Measurements from ENCODE around the gene RHBDF2.
A peak's percentile ranks its signal among the peaks of the same experiment; 100 is the strongest.
"Not testable (repeated sequence)": the region's sequence is repeated elsewhere in the genome, so short reads cannot be mapped to it uniquely, and the experiment has no call there.

The RHBDF2 gene

DNA sequence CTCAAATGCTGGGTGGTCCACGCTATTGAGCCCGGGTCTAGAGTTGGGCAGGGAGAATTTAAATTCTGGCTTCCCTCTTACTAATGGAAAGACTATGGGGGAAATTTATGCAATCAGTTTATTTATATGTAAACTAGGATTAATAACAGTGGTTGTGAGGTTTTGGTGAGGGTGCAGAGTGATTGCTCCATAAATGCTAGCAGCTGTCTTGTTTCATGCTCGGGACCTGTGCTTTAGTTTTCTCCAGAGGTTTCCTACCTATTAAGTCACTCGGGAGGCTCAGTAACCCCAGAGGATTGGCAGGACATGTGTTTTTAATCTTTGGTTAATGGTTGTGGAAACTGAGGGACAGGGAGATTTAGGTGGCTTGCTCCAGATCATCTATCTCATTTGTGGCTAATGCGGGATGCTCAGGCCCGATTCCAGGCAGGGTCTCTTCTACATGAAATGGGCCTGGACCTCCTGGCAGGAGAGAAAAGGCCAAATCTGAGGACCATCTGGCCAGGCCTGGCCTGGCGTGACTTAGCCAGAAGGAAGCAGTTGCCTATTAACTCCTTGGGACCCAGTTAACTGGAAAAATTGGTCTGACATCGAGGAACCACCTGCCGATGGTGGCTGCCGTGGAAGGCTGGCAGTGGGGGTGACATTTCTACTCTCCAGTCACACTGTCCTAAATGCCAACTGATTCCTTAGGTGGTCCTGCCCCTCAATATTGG is 40.7 kb upstream of the RHBDF2 start:
- Mint-ChIP-seq H3K9me3 (no peaks in the 10 kb centered on the region), H3K27ac (no peak overlapping the region), H3K4me3 (no peak overlapping the region), H3K4me1 (peaks cover 4% of the 10 kb centered on the region), H3K27me3 (peaks cover 26% of the 10 kb centered on the region), H3K36me3 (ENCODE audit: low read depth) (no peaks in the 10 kb centered on the region)
- DNase-seq (no peak), ATAC-seq (no peak)

DNA sequence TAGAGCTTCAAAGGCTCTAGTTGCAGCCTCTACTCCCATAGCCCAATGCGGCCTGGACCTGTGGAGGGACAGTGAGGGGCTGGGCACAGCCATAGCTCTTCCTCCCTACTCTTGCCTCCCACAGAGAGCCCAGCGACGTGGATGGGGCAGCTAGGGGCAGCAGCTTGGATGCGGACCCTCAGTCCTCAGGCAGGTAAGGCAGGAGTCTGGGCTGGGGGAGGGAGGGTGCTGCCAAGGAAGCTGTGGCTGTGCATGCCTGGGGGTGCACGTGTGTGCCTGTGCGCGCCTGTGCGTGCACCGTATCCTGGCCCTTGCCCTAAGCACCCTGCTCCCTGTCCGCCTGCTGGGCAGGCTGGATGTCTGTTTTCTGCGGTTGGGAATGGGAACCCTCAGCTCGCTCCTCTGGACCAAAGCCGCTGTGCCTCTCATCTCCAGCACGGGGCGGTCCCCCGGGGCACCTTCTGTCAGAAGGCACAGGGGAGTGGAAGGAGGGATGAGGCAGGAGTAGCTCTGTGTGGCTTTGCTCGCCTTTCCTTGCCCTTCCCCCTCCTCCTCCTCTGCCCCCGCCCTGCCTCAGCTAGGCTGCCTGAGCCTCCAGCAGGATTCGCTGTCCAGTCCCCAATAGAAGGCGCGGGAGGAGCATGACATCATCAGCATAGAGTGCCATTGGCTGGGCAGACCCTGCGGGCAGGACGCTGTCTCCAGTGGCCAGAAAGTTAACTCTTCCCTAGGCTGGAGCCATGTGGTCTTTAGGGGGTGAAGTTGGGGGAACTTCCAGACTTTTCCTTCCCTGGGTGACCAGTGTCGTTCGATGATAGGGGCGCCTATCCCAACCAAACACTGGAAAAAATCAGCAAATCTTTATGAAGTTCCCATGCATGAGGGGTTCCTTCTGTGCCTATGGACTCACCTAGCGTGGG is 39.4 kb upstream of the RHBDF2 start:
- H3K4me3 Mint-ChIP-seq, result no peak overlapping the region
- H3K4me1 Mint-ChIP-seq, result no peaks in the 10 kb centered on the region
- peaks cover 30% of the 10 kb centered on the region for H3K27me3 Mint-ChIP-seq
- H3K9me3 Mint-ChIP-seq, result no peaks in the 10 kb centered on the region
- no peak overlapping the region for H3K27ac Mint-ChIP-seq
- peak; percentile 53 for ATAC-seq
- no peaks in the 10 kb centered on the region for H3K36me3 Mint-ChIP-seq (ENCODE audit: low read depth)
- no peak for DNase-seq

DNA sequence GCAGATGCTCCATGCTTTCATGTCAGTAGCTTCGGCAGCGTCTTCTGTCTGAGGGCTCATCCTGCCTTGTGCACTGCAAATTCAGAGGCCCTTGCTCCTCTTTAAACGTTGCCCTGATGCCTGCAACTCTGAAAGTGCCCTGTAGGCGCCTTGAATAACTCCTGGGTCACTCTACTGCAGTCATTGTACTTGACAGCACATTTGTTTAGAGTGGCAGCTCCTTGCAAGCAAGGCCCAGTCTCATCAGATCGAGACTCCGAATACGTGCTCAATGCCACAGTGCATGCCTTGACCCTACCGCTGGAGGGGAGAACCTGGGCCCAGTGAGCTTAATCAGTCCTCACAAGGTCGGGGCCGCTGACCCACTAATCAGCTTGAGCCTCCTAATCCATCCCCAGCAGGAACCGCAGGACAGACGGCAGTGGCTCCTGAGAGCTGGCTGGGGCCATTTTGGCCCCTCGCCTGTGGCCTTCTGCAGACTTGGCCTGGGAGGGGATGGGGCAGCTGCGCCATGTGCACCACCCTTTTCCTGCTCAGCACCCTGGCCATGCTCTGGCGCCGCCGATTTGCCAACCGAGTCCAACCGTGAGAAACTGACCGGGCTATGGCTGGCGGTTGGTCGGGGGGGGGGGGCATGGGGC is 38.5 kb upstream of the RHBDF2 start, which contains the start of gene PRCD:
Gene PRCD, plus strand, starts transcription at position 414 of the 641 bp plus-strand sequence. Its CDS starts 98 bp downstream, at position 512.
- no peaks in the 10 kb centered on the region for H3K36me3 Mint-ChIP-seq (ENCODE audit: low read depth)
- H3K9me3 Mint-ChIP-seq, result no peaks in the 10 kb centered on the region
- peaks cover 30% of the 10 kb centered on the region for H3K27me3 Mint-ChIP-seq
- H3K4me1 Mint-ChIP-seq, result no peaks in the 10 kb centered on the region
- peak within 1 kb of the TSS; percentile 30 for H3K4me3 Mint-ChIP-seq
- ATAC-seq (no peak), DNase-seq (no peak)
- H3K27ac Mint-ChIP-seq, result no peak within 1 kb of the TSS

DNA sequence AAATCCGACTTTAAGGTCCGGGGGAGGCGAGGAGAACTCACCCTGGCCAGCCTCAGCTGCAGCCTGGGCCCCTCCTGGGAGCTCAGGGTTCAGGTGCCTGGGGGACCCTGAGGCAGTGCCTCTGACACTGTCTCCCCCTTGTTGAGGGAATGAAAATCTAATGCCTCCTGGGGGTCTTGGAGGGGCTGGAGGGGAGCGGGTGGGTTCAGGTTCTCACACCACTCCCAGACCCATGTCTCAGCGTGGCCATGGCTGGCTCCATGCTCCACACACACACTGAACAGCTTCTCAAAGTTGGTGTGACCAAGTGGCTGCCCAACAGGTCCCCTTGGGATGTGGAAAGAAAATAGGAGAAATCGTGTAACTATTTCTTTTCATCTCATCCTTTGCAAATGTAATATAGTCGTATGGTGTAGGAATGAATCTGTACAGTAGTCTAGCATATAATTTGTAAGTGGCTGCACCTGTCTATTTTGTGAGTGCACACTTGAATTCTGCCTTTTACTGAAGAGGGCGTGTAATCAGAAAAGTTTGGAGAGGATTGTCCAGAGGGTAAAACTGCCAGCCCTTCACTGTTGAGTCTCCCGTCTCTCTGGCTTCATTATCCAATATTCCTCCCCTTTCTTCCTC is 37.8 kb upstream of the RHBDF2 start:
- peaks cover 28% of the 10 kb centered on the region for H3K27me3 Mint-ChIP-seq
- ATAC-seq, result no peak
- DNase-seq, result no peak
- H3K4me1 Mint-ChIP-seq, result no peaks in the 10 kb centered on the region
- no peak overlapping the region for H3K27ac Mint-ChIP-seq
- H3K9me3 Mint-ChIP-seq, result no peaks in the 10 kb centered on the region
- H3K4me3 Mint-ChIP-seq, result peak overlapping the region; percentile 30
- H3K36me3 Mint-ChIP-seq (ENCODE audit: low read depth), result no peaks in the 10 kb centered on the region

DNA sequence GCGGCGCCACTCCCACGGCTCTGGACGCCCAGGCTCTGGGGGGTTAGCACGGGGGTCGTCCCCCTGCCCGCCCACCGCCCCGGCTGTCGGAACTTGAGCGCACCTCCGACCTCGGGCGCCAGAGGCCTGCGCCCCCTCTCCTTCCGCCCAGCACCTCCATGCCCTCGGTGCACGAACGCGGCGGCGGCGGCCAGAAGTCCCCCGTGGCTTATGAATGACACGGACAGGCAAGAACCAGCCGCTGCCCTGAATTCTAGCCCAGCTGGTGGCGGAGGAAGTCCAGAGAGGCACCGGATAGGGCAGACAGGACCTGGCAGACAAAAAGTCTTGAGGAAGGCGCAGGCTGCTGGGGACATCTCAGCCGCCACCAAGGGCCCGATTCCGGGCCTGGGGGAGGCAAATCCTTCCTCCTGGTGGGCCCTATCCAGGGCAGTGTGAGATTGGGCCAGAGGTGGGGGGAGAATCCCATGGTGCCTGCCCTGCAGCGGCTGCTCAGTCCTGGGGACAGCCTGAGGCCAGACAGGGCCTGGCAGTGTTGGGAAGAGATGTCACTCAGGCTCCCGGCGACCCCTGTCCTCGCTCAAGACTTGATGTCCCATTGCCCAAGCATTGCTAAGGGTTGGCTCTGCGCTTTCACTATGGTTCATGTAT is 37.2 kb upstream of the RHBDF2 start:
- Mint-ChIP-seq H3K36me3 (ENCODE audit: low read depth) (no peaks in the 10 kb centered on the region), H3K4me1 (no peaks in the 10 kb centered on the region), H3K4me3 (peak overlapping the region; percentile 30), H3K27ac (no peak overlapping the region), H3K9me3 (no peaks in the 10 kb centered on the region), H3K27me3 (peaks cover 25% of the 10 kb centered on the region)
- DNase-seq (no peak), ATAC-seq (no peak)

DNA sequence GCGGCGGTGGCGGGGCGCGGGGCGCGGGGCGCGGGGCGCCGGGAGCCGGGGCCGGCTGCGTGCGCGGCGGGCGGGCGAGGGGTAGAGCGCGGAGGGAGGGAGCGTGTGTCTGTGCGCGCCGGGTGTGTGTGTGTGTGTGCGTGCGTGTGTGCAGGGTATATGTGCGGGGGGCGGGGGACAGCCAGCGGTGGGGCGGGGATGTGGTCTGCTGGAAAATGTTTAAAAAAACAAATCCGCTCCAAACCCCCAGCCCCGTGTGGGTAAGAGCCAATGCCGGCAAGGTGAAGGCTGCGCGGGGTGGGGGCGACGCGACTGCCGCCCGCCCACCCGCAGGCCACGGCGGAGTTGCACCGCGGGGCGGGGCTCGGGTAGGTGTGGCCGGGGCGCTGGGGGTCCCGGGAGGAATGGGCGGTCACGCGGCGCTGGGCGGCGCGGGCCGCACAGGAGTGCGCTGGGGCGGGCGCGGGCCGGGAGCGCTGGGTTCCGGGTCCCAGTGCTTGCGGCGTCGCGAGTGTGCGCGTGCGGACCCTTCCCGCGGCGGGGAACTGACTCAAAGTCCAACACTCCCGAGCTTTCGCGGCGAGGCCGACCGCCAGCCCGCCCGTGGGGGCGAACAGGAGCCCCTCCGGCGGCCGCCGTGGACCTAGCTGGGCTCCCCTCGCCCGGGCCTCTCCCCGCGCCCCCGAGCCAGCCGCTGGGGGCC is 36.5 kb upstream of the RHBDF2 start, which contains the start of gene CYGB:
Gene CYGB, minus strand, starts transcription at position 132 of the 703 bp plus-strand sequence. CDS start 167 bp downstream, outside the sequence.
- Mint-ChIP-seq H3K36me3 (ENCODE audit: low read depth) (no peaks in the 10 kb centered on the region), H3K9me3 (no peaks in the 10 kb centered on the region), H3K27ac (no peak within 1 kb of the TSS), H3K4me1 (no peaks in the 10 kb centered on the region), H3K27me3 (peaks cover 25% of the 10 kb centered on the region), H3K4me3 (peak within 1 kb of the TSS; percentile 30)
- ATAC-seq (no peak), DNase-seq (no peak)

DNA sequence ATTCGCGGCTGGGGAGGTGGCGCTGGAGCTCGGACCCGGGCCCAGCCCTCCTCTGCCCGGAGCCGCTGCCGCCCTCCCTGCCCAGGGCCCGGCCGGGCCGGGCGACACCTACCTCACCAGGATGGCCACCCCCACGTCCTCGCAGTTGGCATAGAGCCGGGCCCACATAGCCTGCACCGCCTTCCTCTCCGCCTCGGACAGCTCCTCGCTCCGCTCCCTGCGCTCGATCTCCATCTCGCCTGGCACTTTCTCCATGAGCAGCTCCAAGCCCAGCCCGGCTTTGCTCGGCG is 36.0 kb upstream of the RHBDF2 start:
- peaks cover 21% of the 10 kb centered on the region for H3K27me3 Mint-ChIP-seq
- DNase-seq, result no peak
- H3K36me3 Mint-ChIP-seq (ENCODE audit: low read depth), result no peaks in the 10 kb centered on the region
- H3K27ac Mint-ChIP-seq, result no peak overlapping the region
- H3K4me1 Mint-ChIP-seq, result no peaks in the 10 kb centered on the region
- no peak overlapping the region for H3K4me3 Mint-ChIP-seq
- no peaks in the 10 kb centered on the region for H3K9me3 Mint-ChIP-seq
- ATAC-seq, result no peak

DNA sequence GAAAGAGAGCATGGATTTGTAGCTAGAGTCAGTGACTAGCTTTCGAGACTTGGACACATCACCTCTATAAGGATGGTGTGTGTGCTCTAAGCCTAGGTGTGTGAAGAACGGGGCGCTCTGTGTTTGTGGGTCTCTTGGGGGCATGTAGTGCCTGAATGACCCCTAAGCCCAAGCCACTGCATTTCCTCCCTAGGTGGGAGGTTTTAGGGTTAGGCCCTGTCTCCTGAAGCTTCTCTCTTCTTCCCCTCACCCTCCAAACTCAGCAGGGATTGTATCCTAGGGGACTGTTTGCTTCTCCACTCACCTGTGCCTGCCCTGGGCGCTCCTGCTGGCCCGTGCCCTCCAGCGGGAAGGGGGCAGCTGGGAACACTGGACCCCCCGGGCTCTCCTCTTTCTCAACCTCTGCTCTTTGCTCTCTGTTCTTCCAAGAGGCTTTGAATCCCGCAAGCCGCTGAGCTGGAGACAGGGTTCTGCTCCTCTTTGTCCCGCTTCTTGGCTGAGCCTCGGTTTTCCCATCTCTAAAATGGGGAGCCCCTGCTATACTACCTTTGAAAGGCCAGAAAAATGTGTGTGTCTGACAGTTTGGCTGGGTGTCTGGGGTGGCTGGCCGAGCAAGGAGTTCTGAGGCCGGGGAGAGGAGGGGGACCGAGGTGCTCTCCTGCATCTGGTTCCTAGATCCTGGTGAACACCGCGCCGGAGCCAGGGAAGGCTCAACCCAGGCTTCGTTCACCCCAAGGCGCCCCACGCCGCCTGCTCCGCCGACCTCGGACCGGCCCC is 35.5 kb upstream of the RHBDF2 start:
- H3K4me3 Mint-ChIP-seq, result no peak overlapping the region
- H3K27ac Mint-ChIP-seq, result no peak overlapping the region
- H3K4me1 Mint-ChIP-seq, result peaks cover 3% of the 10 kb centered on the region
- no peak for DNase-seq
- no peaks in the 10 kb centered on the region for H3K36me3 Mint-ChIP-seq (ENCODE audit: low read depth)
- H3K9me3 Mint-ChIP-seq, result no peaks in the 10 kb centered on the region
- peaks cover 21% of the 10 kb centered on the region for H3K27me3 Mint-ChIP-seq
- no peak for ATAC-seq

DNA sequence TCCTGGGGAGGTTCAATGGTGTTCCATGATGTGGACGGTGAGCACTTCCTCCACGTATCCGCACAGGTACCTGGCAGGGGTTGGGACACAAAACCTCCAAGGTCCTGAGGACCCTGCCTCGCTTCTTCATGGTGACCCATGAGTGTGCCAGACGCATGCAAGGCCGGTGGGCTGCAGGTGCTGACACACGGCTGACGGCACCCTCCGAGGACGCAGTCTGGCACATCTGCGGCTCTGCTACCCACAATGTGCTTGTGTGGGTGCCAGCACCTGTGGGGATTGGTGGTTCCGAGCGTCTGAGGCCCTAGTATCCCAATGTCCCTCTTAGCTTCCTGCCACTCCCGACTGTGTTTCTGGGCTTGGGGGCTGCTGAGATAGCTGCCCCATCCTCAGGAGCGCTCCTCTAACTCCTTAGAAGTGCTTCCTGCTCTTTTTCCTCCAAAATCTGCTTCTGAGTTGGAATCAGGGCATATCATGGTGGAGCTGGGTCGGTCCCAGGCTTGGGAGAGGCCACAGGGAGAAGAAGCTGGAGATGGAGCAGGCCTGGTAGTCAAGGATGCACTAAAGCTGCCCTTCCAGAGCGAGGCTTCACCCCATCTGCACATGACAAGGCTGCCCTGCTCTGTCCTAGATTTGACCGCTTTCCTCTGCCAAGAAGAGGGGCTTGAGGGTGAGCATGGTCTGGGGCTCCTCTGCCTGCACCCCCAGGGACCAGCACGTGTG is 34.7 kb upstream of the RHBDF2 start:
- no peaks in the 10 kb centered on the region for H3K36me3 Mint-ChIP-seq (ENCODE audit: low read depth)
- peaks cover 20% of the 10 kb centered on the region for H3K27me3 Mint-ChIP-seq
- no peaks in the 10 kb centered on the region for H3K9me3 Mint-ChIP-seq
- peaks cover 3% of the 10 kb centered on the region for H3K4me1 Mint-ChIP-seq
- no peak overlapping the region for H3K27ac Mint-ChIP-seq
- no peak for ATAC-seq
- DNase-seq, result no peak
- H3K4me3 Mint-ChIP-seq, result no peak overlapping the region

DNA sequence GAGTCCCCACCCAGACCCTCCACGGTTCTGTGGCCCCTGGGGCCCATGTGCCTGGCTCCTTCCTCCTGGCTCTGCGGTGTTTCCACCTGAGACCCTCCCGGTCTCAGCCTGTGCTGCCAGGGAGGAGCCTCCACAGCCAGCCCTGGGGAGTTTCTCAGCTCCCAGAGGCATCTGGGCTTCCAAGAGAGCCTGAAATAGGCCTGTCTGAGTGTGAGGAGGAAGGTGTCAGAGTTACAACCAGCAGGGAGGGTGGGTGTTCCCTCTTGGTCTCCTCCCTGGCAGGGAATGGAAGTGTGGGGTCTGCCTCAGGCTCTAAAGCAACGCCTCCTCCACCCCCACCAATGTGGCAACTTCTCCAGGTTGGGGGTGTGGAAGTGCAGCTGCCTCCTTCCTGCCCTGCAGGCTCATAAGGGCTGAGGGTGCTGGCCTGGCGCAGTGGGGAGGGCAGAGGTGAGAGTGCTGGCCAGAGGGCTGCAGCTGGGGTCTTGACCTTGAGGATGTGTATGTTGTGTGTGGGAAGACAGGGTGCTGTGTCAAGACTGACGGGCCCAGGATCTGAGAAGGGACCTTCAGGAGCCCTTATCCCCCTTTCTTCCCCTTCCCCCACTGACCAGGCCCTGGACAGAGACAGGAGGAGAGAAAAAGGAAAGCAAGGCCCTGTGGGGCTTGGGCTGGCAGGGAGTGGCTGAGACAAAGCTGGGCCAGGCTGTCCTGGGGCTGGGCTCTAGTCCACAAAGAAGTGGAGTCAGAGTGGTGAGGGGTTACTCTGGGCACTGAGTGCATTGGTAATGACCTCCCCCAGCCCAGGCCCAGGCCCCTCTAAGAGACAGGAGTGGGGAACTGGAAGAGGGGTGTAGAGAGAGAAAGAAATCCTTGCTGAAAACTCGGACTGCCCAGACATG is 33.9 kb upstream of the RHBDF2 start:
- no peak for ATAC-seq

DNA sequence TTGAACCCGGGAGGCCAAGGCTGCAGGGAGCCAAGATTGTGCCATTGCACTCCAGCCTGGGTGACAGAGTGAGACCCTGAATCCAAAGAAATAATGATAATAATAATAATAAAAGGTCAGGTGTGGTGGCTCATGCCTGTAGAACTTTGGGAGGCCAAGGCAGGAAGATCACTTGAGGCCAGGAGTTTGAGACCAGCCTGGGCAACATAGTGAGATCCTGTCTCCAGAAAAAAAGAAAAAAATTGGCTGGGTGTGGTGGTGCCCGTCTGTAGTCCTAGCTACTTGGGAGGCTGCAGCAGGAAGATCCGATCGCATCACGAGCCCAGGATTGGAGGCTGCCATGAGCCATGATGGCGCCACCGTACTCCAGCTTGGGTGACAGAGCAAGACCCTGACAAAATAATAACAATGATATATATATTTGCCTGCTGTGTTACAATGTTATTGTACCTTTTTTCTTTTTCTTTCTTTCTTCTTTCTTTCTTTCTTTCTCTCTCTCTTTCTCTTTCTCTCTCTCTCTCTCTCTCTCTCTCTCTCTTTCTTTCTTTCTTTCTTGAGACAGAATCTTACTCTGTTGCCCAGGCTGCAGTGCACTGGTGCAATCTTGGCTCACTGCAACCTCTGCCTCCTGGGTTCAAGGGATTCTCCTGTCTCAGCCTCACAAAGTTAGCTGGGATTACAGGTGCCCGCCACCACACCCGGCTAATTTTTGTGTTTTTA is 32.6 kb upstream of the RHBDF2 start:
- DNase-seq; ATAC-seq; H3K9me3 Mint-ChIP-seq; H3K4me3 Mint-ChIP-seq; H3K36me3 Mint-ChIP-seq (ENCODE audit: low read depth); H3K27ac Mint-ChIP-seq: not testable (repeated sequence)
- H3K4me1 Mint-ChIP-seq, result peaks cover 13% of the 10 kb centered on the region
- H3K27me3 Mint-ChIP-seq, result peaks cover 11% of the 10 kb centered on the region

More for the DNA sequence above, 33.9 kb upstream of the RHBDF2 start:
- no peak overlapping the region for H3K27ac Mint-ChIP-seq
- H3K36me3 Mint-ChIP-seq (ENCODE audit: low read depth), result no peaks in the 10 kb centered on the region
- H3K27me3 Mint-ChIP-seq, result peaks cover 20% of the 10 kb centered on the region
- no peaks in the 10 kb centered on the region for H3K9me3 Mint-ChIP-seq
- H3K4me3 Mint-ChIP-seq, result no peak overlapping the region
- H3K4me1 Mint-ChIP-seq, result peaks cover 6% of the 10 kb centered on the region
- no peak for DNase-seq
